GM19463 (cell line): Measurements from ENCODE around the gene NUP93.
"Not testable (repeated sequence)": the region's sequence is repeated elsewhere in the genome, so short reads cannot be mapped to it uniquely, and the experiment has no call there.

Experiments used
- ATAC-seq: cut with Tn5 transposase; IDR thresholded peaks from one replicate; pipeline ENCODE4 v1.9.1; 2021; ENCODE audit warnings: mild to moderate bottlenecking, moderate library complexity; ENCODE audit not compliant: unreplicated experiment

The NUP93 gene

DNA sequence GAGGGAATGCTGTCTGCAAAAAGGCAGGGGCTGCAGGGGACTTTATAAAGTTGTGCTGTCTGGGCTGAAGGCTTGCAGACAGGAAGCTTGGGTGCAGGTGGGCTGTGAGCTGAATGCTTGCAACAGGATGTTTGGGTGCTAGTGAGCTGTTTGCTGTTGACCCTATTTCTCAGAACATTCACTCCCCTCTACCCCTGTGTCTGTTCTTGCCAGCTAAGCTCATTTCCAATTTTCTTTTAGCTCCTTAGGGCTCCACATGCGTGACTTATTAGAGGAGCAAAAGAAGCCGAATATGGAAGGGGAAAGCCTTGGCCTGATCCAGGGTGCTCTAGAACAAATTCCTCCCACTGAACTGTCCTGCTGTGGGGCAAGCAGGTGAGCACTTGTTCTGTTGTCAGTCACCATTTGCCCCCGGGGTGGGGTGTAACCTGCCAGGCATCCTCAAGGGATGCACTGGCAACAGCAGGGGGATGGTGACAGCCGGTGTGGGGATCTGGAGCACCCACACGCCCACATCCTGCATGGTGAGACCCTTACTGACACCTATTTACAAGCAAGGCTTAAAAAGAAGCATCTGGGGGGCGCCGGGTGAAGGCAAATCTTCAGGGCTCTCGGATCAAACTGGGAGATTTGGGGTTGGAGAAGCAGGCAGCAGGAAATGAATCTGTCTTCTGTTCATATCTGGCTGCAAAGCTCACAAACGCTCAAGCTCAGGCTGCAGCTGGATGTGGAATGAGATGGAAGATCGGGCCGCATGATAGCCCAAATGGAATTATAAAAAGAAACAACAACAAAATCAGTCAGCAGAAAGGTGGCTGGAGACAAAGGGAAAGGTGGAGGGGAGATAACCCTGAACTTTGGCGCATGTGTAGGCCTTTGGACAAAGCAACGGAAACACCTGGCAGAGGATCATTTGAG, 21.1 kb upstream of the NUP93 start:
- no peak for ATAC-seq

DNA sequence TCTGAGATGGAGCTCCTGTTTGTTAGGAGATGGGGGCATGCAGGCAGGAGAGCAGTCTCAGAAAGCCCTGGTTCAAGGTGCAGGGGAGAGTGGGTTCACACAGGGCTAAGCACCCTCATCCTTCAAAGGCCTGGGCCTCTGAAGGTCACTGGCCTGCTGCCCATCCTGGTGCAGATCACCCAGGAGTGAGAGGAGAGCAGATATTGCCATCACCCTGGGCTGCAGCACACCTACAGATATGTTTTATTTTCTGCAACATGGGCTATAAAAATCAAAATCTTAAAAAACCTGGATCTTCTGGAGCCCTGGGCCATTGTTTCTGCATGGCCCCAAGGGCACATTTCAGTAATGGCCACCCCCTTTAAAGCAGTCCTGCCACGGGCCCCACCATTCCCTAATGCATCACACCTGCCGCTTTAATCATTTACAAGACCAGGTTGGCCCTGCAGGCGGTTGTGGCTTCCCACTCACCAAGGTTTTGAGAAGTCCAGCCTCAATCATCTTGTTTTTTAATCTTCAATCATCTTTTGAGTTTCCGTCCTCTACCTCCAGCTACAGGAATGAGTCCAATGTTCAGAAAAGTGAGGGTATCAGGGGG, 20.4 kb upstream of the NUP93 start:
- ATAC-seq: no peak

DNA sequence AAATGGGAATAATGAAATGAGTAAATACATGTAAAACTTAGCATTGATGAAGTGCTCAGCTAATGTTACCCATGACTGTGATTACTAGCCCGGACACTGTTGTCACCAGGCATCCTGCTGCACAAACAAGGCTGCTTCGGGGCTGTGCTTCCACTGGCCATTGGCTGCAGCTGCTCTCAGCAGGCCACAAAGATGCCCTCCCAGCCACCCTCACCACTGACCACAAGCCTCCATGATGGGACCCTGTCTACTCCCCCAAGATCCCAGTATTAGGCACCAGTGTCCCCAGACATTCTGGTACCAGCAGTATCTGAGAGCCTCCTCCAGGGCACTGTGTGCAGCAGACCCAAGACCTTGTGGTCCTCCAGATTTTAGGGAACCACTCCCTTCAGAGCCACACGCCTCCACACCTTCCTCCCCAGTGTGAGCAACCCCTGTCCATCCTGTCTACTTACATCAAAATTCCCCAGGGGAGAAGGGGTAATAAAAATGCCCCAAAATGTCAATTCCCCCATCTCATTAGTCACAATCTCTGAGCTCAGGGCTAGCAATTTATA, 19.7 kb upstream of the NUP93 start:
- no peak for ATAC-seq

- no peak for ATAC-seq
Measured at GRCh38 chr16:56711862-56712261, 18.1 kb upstream of the NUP93 start.

GRCh38 chr16:56713794-56714193, 16.1 kb upstream of the NUP93 start:
- no peak for ATAC-seq

DNA sequence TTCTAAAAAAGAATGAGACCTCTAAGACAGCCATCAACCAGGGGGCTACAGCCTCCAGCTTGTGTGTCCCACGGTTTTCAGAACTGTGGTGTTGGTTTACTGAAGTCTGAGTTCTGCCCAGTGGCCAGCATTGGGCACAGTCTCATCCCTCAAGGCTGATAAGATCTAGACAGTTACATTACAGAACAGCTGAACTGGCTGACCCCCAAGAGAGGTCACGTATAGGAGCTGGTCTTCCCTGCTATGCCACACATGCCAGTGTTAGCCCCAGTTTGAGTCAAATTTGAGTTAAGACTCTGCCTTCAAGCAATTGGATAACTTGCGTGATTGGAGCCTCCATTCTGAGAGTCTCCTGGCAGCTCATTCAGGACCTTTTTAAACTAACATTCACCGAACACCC, 14.8 kb upstream of the NUP93 start:
- ATAC-seq: no peak

DNA sequence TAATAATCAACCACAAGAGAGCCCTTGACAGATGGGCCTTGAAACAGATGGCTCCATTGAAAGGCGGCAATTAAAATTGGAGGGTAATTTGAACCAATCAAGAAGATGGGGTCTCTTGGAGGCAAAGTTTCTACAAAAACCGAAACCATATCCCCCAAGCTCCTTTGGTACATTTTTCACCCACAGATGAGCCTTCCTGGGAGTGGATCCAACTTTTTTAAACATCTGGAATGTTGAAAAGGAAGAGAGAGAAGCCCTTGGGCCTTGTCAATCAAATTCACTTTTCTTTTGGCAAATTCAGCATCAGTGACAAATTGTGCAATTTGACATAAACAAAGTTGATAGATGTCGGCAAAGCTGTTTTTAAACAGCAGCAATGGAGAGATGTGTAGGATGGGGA, 13.2 kb upstream of the NUP93 start:
- no peak for ATAC-seq

- ATAC-seq: not testable (repeated sequence)
Measured at GRCh38 chr16:56717532-56717931, 12.4 kb upstream of the NUP93 start.

- ATAC-seq: no peak
Measured at GRCh38 chr16:56722200-56722842, 7.6 kb upstream of the NUP93 start.

GRCh38 chr16:56724191-56724590, 5.7 kb upstream of the NUP93 start:
- no peak for ATAC-seq

GRCh38 chr16:56726283-56726682, 3.6 kb upstream of the NUP93 start:
- ATAC-seq: no peak

GRCh38 chr16:56726926-56727325, 3.0 kb upstream of the NUP93 start:
- ATAC-seq: no peak

GRCh38 chr16:56728027-56728426, 1.9 kb upstream of the NUP93 start:
- ATAC-seq: no peak

DNA sequence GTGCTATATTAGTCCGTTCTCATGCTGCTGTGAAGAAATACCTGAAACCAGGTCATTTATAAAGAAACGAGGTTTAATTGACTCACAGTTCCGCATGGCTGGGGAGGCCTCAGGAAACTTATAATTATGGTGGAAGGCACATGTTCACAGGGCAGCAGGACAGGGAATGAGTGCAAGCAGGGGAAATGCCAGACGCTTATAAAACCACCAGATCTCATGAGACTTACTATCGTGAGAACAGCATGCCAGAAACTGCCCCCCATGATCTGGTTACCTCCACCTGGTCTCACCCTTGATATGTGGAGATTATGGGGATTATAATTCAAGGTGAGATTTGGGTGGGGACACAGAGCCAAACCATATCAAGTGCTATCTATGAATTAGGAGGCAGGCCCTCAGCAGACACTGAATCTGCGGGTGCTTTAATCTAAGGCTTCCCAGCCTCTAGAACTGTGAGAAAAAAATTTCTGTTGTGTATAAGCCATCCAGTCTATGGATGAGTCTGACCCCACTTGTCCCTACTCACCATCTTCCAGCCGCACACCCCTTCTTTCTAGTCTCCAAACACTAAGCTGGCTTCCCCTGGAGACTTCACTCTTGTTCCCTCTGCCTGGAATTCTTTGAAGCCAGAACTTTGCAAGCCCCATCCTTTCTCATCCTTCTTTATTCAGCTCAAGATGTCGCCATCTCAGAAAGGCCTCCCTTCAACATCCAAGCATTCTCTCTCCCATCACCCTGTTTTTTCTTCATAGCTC, 772 bp upstream of the NUP93 start:
- ATAC-seq: no peak

DNA sequence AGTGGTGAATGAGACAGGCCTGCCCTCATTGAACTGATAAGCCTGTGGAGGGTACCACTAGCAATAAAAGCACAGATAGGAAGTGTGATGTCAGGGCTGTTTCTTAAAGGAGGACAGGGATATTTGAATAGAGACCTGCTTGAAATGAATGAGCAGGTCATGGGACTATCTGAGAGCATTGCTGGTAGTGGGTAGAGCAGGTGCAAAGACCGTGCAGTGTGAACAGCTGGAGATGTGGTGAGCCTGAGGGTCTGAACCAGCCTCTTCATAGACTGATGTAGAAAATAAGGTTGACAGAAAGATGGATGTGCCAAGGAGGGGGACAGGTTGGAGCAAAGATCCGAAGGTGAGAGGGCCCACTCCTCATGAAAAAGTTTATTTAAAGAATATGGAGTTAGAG, 2.4 kb downstream of the NUP93 start:
- peak; percentile 58 for ATAC-seq

DNA sequence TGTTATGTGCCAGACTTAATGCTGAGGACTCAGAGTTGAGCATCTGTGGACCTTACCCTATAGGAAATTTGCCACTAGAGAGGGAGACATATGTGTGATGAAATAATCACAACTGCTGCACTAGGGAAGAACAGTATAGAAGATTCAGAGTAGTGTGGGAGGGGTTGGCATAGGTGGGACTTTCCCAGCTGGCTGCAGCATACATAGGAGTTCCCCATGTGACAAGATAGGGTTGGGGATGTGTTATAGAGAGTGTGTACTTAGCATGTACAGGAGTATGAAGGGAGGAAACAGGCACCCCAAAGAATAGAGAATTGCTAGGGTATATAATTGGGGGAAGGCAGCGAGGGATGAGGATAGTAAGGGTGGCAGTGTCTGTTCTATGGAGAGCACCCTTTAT, 2.9 kb downstream of the NUP93 start:
- ATAC-seq: peak; percentile 53

GRCh38 chr16:56734429-56734828, 4.5 kb downstream of the NUP93 start:
- ATAC-seq: no peak

DNA sequence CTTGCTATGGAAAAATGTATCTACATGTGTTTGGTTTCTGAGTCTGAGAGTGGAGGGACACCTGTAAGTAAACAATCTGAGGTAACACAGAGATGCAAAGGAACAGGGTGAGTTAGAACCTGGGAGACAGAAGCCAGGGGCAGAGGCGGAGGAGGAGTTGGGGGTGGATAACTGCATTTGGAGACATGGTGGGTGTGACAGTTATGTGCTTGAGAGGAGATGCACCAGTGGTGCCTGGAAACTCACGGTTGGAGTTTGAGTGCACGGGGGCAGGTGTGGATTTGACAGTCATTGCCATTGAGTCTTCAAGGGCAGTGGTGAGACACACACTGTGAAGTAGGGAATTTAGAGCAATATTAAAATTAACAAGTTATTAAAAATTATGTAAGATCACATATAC, 6.5 kb downstream of the NUP93 start:
- ATAC-seq: no peak

GRCh38 chr16:56737539-56737938, 7.6 kb downstream of the NUP93 start:
- no peak for ATAC-seq

DNA sequence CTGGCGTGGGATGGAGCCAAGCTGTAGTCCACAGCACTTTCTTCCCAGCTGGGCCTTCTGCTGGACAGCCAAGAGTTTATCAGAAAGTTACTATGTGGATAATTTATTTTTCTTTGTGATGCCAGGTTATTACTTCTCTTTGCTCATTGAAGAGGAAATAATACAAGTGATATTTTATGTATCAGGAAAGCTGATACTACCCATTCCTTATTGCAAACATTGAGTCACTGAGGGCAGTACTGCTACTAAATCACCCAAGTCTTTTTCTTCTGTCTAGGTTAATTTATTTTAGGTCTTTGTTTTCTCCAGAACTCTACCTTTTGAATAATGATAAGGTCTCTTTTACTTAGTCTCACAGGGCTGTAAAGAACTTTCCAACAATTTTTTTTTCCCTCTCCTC, 8.3 kb downstream of the NUP93 start:
- ATAC-seq: no peak

GRCh38 chr16:56739378-56739777, 9.4 kb downstream of the NUP93 start:
- ATAC-seq: not testable (repeated sequence)
